Activated T-cell treated with anti-CD3 and anti-CD28 coated beads for 24 hours (primary cell): Measurements from ENCODE around the gene EIF1AX.
"Not testable (repeated sequence)": the region's sequence is repeated elsewhere in the genome, so short reads cannot be mapped to it uniquely, and the experiment has no call there.

Experiments used
- DNase-seq: peaks from one replicate; pipeline ENCODE4 v3.0.0-alpha.2; 2020; ENCODE audit warnings: low read depth

The EIF1AX gene

GRCh38 chrX:20141281-20142220 is at the start of gene EIF1AX:
Gene EIF1AX, minus strand, starts transcription at chrX:20141838. Its CDS starts 198 bp downstream, at chrX:20141640.
- peak; percentile 91 for DNase-seq

GRCh38 chrX:20189171-20189570 is 47.5 kb upstream of the EIF1AX start:
- DNase-seq = no peak

- DNase-seq = no peak
These were observed 40.1 kb upstream of the EIF1AX start for GRCh38 chrX:20181598-20182329.

- no peak for DNase-seq
These were observed 35.5 kb upstream of the EIF1AX start for GRCh38 chrX:20177093-20177492.

- no peak for DNase-seq
These were observed 32.2 kb upstream of the EIF1AX start for GRCh38 chrX:20173856-20174255.

GRCh38 chrX:20173313-20173712 is 31.7 kb upstream of the EIF1AX start:
- no peak for DNase-seq

- DNase-seq = no peak
These were observed 30.2 kb upstream of the EIF1AX start for GRCh38 chrX:20171887-20172286.

- DNase-seq = not testable (repeated sequence)
These were observed 20.9 kb upstream of the EIF1AX start for GRCh38 chrX:20162516-20162915.

GRCh38 chrX:20159797-20160385 is 18.3 kb upstream of the EIF1AX start:
- no peak for DNase-seq

- DNase-seq = no peak
These were observed 10.1 kb upstream of the EIF1AX start for GRCh38 chrX:20151689-20152088.

- no peak for DNase-seq
These were observed 7.7 kb upstream of the EIF1AX start for GRCh38 chrX:20149326-20149725.

GRCh38 chrX:20147561-20147960 is 5.9 kb upstream of the EIF1AX start:
- DNase-seq = no peak

- no peak for DNase-seq
These were observed 2.9 kb upstream of the EIF1AX start for GRCh38 chrX:20144491-20144890.

- DNase-seq = no peak
These were observed 1.9 kb upstream of the EIF1AX start for GRCh38 chrX:20143561-20143960.

GRCh38 chrX:20143111-20143510 is 1.5 kb upstream of the EIF1AX start:
- no peak for DNase-seq

GRCh38 chrX:20140420-20140819 is 1.2 kb downstream of the EIF1AX start:
- DNase-seq = no peak

- DNase-seq = no peak
These were observed 1.7 kb downstream of the EIF1AX start for GRCh38 chrX:20139966-20140365.

GRCh38 chrX:20135944-20136343 is 5.7 kb downstream of the EIF1AX start:
- no peak for DNase-seq

- no peak for DNase-seq
These were observed 9.0 kb downstream of the EIF1AX start for GRCh38 chrX:20132666-20133065.

GRCh38 chrX:20130357-20130756 is 11.3 kb downstream of the EIF1AX start:
- DNase-seq = no peak

GRCh38 chrX:20129547-20129946 is 12.1 kb downstream of the EIF1AX start:
- no peak for DNase-seq

GRCh38 chrX:20128670-20129069 is 13.0 kb downstream of the EIF1AX start:
- DNase-seq = no peak

- not testable (repeated sequence) for DNase-seq
These were observed 14.2 kb downstream of the EIF1AX start for GRCh38 chrX:20127440-20127839.
